IMR-90 (cell line): ENCODE results near the gene ZNF467. TPM values are rescaled to one million over a fixed set of nuclear protein-coding genes. Genes with fewer than 3 reads are reported as not detected.

Experiments
- ATAC-seq: fragments of 200-7000 bp; cut with Tn5 transposase; 2 replicates; pipeline ENCODE4 v1.9.1; 2020; ENCODE audit warnings: low read depth, mild to moderate bottlenecking, moderate library complexity
- BruUV-seq: library from RNA; stranded (reverse); fragments of 400-500 nt; replicated peaks from 2 replicates; lab custom pipeline; 2021; lab: Mats Ljungman, UMichigan
- CTCF ChIA-PET: fragments of 300-600 bp; formaldehyde crosslinking; extraction: SDS; loops from one replicate; lab custom pipeline; 2021; ENCODE audit warnings: antibody characterized with exemption; lab: Yijun Ruan, JAX
- POLR2A ChIA-PET: fragments of 300-600 bp; sonication (Branson Sonifier 250); formaldehyde crosslinking; loops from one replicate; lab custom pipeline; 2022; ENCODE audit warnings: antibody characterized with exemption; ENCODE audit not compliant: unreplicated experiment; lab: Charles Lee
- DNase-seq: peaks from one replicate; pipeline ENCODE4 v3.0.0; 2013
- H2AFZ ChIP-seq: replicated peaks from 2 replicates; pipeline ENCODE3; 2013; ENCODE audit warnings: low read length, mild to moderate bottlenecking; ENCODE audit not compliant: poor library complexity
- H2AK5ac ChIP-seq: 2 replicates; pipeline ENCODE4 v1.6.1; 2013; ENCODE audit warnings: low read depth, low read length, inconsistent platforms
- H2AK9ac ChIP-seq: replicated peaks from 2 replicates; pipeline ENCODE3; 2013; ENCODE audit warnings: mild to moderate bottlenecking, low read depth, low read length, moderate library complexity; ENCODE audit not compliant: poor library complexity
- H2BK120ac ChIP-seq: 2 replicates; pipeline ENCODE4 v1.6.1; 2013; ENCODE audit warnings: low read depth, low read length, inconsistent platforms
- H2BK15ac ChIP-seq: 3 replicates; pipeline ENCODE4 v1.6.1; 2013; ENCODE audit warnings: low read depth, low read length, inconsistent platforms
- H2BK20ac ChIP-seq: 2 replicates; pipeline ENCODE4 v1.6.1; 2013; ENCODE audit warnings: low read depth, mild to moderate bottlenecking, inconsistent platforms, low read length, moderate library complexity
- H2BK5ac ChIP-seq: 2 replicates; pipeline ENCODE4 v1.6.1; 2013; ENCODE audit warnings: mild to moderate bottlenecking, low read depth, low read length, inconsistent platforms; ENCODE audit not compliant: poor library complexity, severe bottlenecking
- H3K14ac ChIP-seq: replicated peaks from 2 replicates; pipeline ENCODE4 v1.6.1; 2013; ENCODE audit warnings: low read depth, low read length, inconsistent platforms
- H3K18ac ChIP-seq: 2 replicates; pipeline ENCODE4 v1.6.1; 2013; ENCODE audit warnings: low read depth, low read length, control low read depth
- H3K23ac ChIP-seq: 2 replicates; pipeline ENCODE4 v1.6.1; 2013; ENCODE audit warnings: low read depth, low read length, inconsistent platforms
- H3K27ac ChIP-seq: 2 replicates; pipeline ENCODE4 v1.5.1; 2013; ENCODE audit warnings: mild to moderate bottlenecking, control low read depth, low read length; ENCODE audit not compliant: insufficient read depth
- H3K27me3 ChIP-seq: 2 replicates; pipeline ENCODE4 v1.6.1; 2013; ENCODE audit warnings: low read length; ENCODE audit not compliant: control insufficient read depth, insufficient read depth
- H3K36me3 ChIP-seq: 2 replicates; pipeline ENCODE4 v1.6.1; 2013; ENCODE audit warnings: low read length, mixed read lengths; ENCODE audit not compliant: control insufficient read depth, insufficient read depth
- H3K4ac ChIP-seq: 2 replicates; pipeline ENCODE4 v1.6.1; 2013; ENCODE audit warnings: low read depth, low read length, inconsistent platforms
- H3K4me1 ChIP-seq: 2 replicates; pipeline ENCODE4 v1.6.1; 2013; ENCODE audit warnings: low read length, mixed read lengths; ENCODE audit not compliant: control insufficient read depth, insufficient read depth
- H3K4me2 ChIP-seq: 2 replicates; pipeline ENCODE4 v1.6.1; 2013; ENCODE audit warnings: low read depth, mild to moderate bottlenecking, control low read depth, low read length, moderate library complexity
- H3K4me3 ChIP-seq: 2 replicates; pipeline ENCODE4 v1.5.1; 2013; ENCODE audit warnings: low read depth, mild to moderate bottlenecking, control low read depth, low read length, moderate library complexity; ENCODE audit not compliant: insufficient read depth
- H3K56ac ChIP-seq: 2 replicates; pipeline ENCODE4 v1.6.1; 2013; ENCODE audit warnings: low read length, inconsistent platforms; ENCODE audit not compliant: insufficient read depth; ENCODE audit errors: extremely low read depth
- H3K79me1 ChIP-seq, 2 experiments: 2 replicates each; pipeline ENCODE4 v1.6.1; 2013; ENCODE audit warnings: low read length in 2 of 2, inconsistent platforms in 1 of 2, low read depth in 1 of 2
- H3K9ac ChIP-seq: 2 replicates; pipeline ENCODE4 v1.6.1; 2013; ENCODE audit warnings: low read depth, low read length, control low read depth
- H3K9me1 ChIP-seq: 2 replicates; pipeline ENCODE4 v1.6.1; 2013; ENCODE audit warnings: low read length, inconsistent platforms; ENCODE audit not compliant: insufficient read depth
- H3K9me3 ChIP-seq: 2 replicates; pipeline ENCODE4 v1.6.1; 2013; ENCODE audit warnings: low read length; ENCODE audit not compliant: control insufficient read depth, insufficient read depth
- H4K20me1 ChIP-seq: 2 replicates; pipeline ENCODE4 v1.6.1; 2013; ENCODE audit warnings: low read length, inconsistent platforms; ENCODE audit not compliant: insufficient read depth
- H4K5ac ChIP-seq: 2 replicates; pipeline ENCODE4 v1.6.1; 2013; ENCODE audit warnings: mild to moderate bottlenecking, low read depth, low read length, control low read depth
- H4K8ac ChIP-seq, 2 experiments: 2 replicates each; pipeline ENCODE4 v1.6.1; 2013; ENCODE audit warnings: low read depth in 2 of 2, low read length in 2 of 2, control low read depth in 1 of 2, inconsistent platforms in 1 of 2
- H4K91ac ChIP-seq: 2 replicates; pipeline ENCODE4 v1.6.1; 2013; ENCODE audit warnings: low read depth, low read length, inconsistent platforms; ENCODE audit not compliant: insufficient read depth
- BHLHE40 ChIP-seq: fragments of 150-350 bp; IDR thresholded peaks from 2 replicates; pipeline ENCODE4 v1.6.1; 2016; ENCODE audit warnings: mild to moderate bottlenecking, low read depth, low read length
- RFX5 ChIP-seq: IDR thresholded peaks from 2 replicates; pipeline ENCODE4 v1.8.0; 2012; ENCODE audit warnings: low read depth, mild to moderate bottlenecking, low read length, moderate library complexity
- WGBS, 2 experiments: methylation state at CpG; one replicate each; pipeline versions ENCODE4 v1.1.5 to v1.1.7; 2013; ENCODE audit warnings: missing lambda C conversion rate in 2 of 2; ENCODE audit not compliant: insufficient read length in 1 of 2; ENCODE audit errors: extremely low coverage in 2 of 2; 5-methylcytosine and 5-hydroxymethylcytosine counted together
- dilution Hi-C: fragments of 300-500 bp; cut with HindIII; formaldehyde crosslinking; loops from one replicate; pipeline ENCODE4 v1.14.3; 2018; ENCODE audit warnings: low sequenced_read_pairs; ENCODE audit not compliant: unreplicated experiment
- in situ Hi-C: fragments of 300-500 bp; cut with MboI; formaldehyde crosslinking; loops from 3 replicates; pipeline ENCODE4 v1.14.3; 2019; ENCODE audit warnings: low sequenced_read_pairs, inconsistent platforms, mixed read lengths
- intact Hi-C: fragments of 100-400 bp; cut with micrococcal nuclease; formaldehyde crosslinking; loops from 2 replicates; pipeline ENCODE4 v1.10.0; 2022
- polyA plus RNA-seq, 3 experiments: library from polyadenylated mRNA; depleted of rRNA; stranded (reverse); fragments of >200 nt; gene quantifications; 2 replicates each; pipeline ENCODE4 v1.2.3, GENCODE V29; 2012; ENCODE audit warnings: low replicate concordance in 1 of 3
- total RNA-seq: library from RNA; depleted of rRNA; stranded (reverse); fragments of >200 nt; gene quantifications from 2 replicates; pipeline ENCODE4 v1.2.3, GENCODE V29; 2012

ZNF467 gene
- total and polyA plus RNA-seq, 2 of the 4 experiments (the other 2 are of a cell fraction), result 0.67 TPM; not detected in 1

- intact Hi-C loops (no loop called here), in situ Hi-C loops (no loop called here), dilution Hi-C loops (no loop called here)
- 67% methylated on average over 1 of the region's 13 CpGs; no CpG with 5 or more reads in 1 of the 2 experiments for WGBS, 2 experiments
- no peak overlapping the region for H3K56ac ChIP-seq
- H3K4ac ChIP-seq, result no peak overlapping the region
- no peak overlapping the region for H2AK5ac ChIP-seq
- ChIA-PET POLR2A (no interaction called here), CTCF (no interaction called here)
- no peak overlapping the region for H3K23ac ChIP-seq
- no peak overlapping the region for H4K91ac ChIP-seq
- no peak overlapping the region for H2BK5ac ChIP-seq
- no peak overlapping the region for H2AK9ac ChIP-seq
- no peaks in the 10 kb centered on the region for H3K79me1 ChIP-seq
- no peak overlapping the region for H3K18ac ChIP-seq
- H3K9ac ChIP-seq, result no peak overlapping the region
- TF ChIP-seq RFX5 (no peak), BHLHE40 (no peak)
- H4K5ac ChIP-seq, result no peak overlapping the region
- no TSS peak for BruUV-seq
- H3K9me3 ChIP-seq, result no peaks in the 10 kb centered on the region
- DNase-seq (no peak), ATAC-seq (no peak)
- H3K4me2 ChIP-seq, result no peak overlapping the region
- no peak overlapping the region for H2AFZ ChIP-seq
- no peak overlapping the region for H2BK15ac ChIP-seq
- H3K27me3 ChIP-seq, result peaks cover 1% of the 10 kb centered on the region; the same call in 1 of the 2 replicates
- H3K4me3 ChIP-seq, result no peak overlapping the region
- H3K27ac ChIP-seq, result no peak overlapping the region
- no peaks in the 10 kb centered on the region; the same call in 1 of the 2 replicates for H3K9me1 ChIP-seq
- H4K8ac ChIP-seq, result no peak overlapping the region
- no peak overlapping the region for H2BK120ac ChIP-seq
- H4K20me1 ChIP-seq, result no peaks in the 10 kb centered on the region
- H3K14ac ChIP-seq, result no peak overlapping the region
- H3K4me1 ChIP-seq, result no peaks in the 10 kb centered on the region
- peaks cover 10% of the 10 kb centered on the region; the same call in 1 of the 2 replicates for H3K36me3 ChIP-seq
- no peak overlapping the region for H2BK20ac ChIP-seq
Measured at GRCh38 chr7:149736478-149737360, 36.7 kb downstream of the ZNF467 start.
